Measurements from ENCODE around the gene GRAMD1A. TPM values are rescaled to one million over a fixed set of nuclear protein-coding genes. Genes with fewer than 3 reads are reported as not detected.

GRAMD1A gene
- total RNA-seq, 1 experiment from 2014 or later = 125 TPM

- WGBS (ENCODE audit: extremely low coverage, insufficient read length, low lambda C conversion rate) = no CpG with 5 or more reads among the region's 14 CpGs
- H3K27me3 Mint-ChIP-seq (ENCODE audit: low read depth) = peaks cover 30% of the 10 kb centered on the region
Observed at GRCh38 chr19:34962687-34963572, 37.2 kb upstream of the GRAMD1A start.

More at GRCh38 chr19:34962687-34963572, 37.2 kb upstream of the GRAMD1A start:
- no peaks in the 10 kb centered on the region for H3K27me3 ChIP-seq (ENCODE audit: insufficient read depth, low read length)
- H3K36me3 Mint-ChIP-seq (ENCODE audit: insufficient read depth in 1 of 3, low read depth in 3 of 3) = peaks cover 44 to 50% (median 45%) of the 10 kb centered on the region in 3 experiments
- H3K4me2 ChIP-seq (ENCODE audit: insufficient read depth, insufficient read length, low read length) = peak overlapping the region; percentile 84
- H3K4me1 Mint-ChIP-seq = peaks cover 19 to 31% of the 10 kb centered on the region in 2 experiments
- no peak overlapping the region for H2BK20ac ChIP-seq (ENCODE audit: low read depth, low read length, poor library complexity, severe bottlenecking)
- no peak overlapping the region for H4K8ac ChIP-seq (replicated peaks; ENCODE audit: insufficient read length, low read depth, low read length)
- no peak overlapping the region for H3K9ac ChIP-seq (ENCODE audit: extremely low read depth, insufficient read length, low read length)
- no peak overlapping the region for H2AFZ ChIP-seq (ENCODE audit: low read length)
- H4K5ac ChIP-seq (ENCODE audit: insufficient read length, low read depth, low read length) = no peak overlapping the region
- H3T11ph ChIP-seq (ENCODE audit: low read length) = no peak overlapping the region
- H2BK5ac ChIP-seq (ENCODE audit: insufficient read length, low read length) = no peak overlapping the region
- H3K4me1 ChIP-seq (ENCODE audit: insufficient read depth, low read length) = peaks cover 6% of the 10 kb centered on the region; the same call in 1 of the 2 replicates
- peak overlapping the region; percentile 82 to 90 for H3K4me3 Mint-ChIP-seq
- H2BK12ac ChIP-seq (ENCODE audit: insufficient read length, low read depth, low read length) = no peak overlapping the region
- H3K9me3 Mint-ChIP-seq = peaks cover 46 to 59% of the 10 kb centered on the region in 2 experiments
- no peak overlapping the region for H2BK15ac ChIP-seq (ENCODE audit: low read depth, low read length)
- TF ChIP-seq, protein P1, sequence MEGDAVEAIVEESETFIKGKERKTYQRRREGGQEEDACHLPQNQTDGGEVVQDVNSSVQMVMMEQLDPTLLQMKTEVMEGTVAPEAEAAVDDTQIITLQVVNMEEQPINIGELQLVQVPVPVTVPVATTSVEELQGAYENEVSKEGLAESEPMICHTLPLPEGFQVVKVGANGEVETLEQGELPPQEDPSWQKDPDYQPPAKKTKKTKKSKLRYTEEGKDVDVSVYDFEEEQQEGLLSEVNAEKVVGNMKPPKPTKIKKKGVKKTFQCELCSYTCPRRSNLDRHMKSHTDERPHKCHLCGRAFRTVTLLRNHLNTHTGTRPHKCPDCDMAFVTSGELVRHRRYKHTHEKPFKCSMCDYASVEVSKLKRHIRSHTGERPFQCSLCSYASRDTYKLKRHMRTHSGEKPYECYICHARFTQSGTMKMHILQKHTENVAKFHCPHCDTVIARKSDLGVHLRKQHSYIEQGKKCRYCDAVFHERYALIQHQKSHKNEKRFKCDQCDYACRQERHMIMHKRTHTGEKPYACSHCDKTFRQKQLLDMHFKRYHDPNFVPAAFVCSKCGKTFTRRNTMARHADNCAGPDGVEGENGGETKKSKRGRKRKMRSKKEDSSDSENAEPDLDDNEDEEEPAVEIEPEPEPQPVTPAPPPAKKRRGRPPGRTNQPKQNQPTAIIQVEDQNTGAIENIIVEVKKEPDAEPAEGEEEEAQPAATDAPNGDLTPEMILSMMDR (conservative IDR thresholded peaks at IDR 0.05) = no peak
- H3K14ac ChIP-seq (ENCODE audit: insufficient read depth, low read length) = no peak overlapping the region
- no peak overlapping the region for H3K56ac ChIP-seq (ENCODE audit: insufficient read length, low read depth, low read length)
- DNase-seq = no peak
- H4K20me1 ChIP-seq (ENCODE audit: control insufficient read depth, insufficient read depth, insufficient read length) = no peaks in the 10 kb centered on the region
- no peak overlapping the region for H3K18ac ChIP-seq (ENCODE audit: insufficient read length, low read depth, low read length)
- peaks cover 6% of the 10 kb centered on the region for H3K23me2 ChIP-seq (ENCODE audit: insufficient read length, low read depth, low read length, poor library complexity, severe bottlenecking)
- H2AK5ac ChIP-seq (ENCODE audit: insufficient read length, low read length) = no peak overlapping the region
- H3K27ac ChIP-seq (ENCODE audit: insufficient read length, low read depth, low read length) = no peak overlapping the region
- no peak overlapping the region for H2BK120ac ChIP-seq (ENCODE audit: low read depth, low read length, poor library complexity, severe bottlenecking)
- no peak overlapping the region for H3K27ac Mint-ChIP-seq
- no peaks in the 10 kb centered on the region for H3K79me1 ChIP-seq (ENCODE audit: insufficient read depth, low read depth, low read length, poor library complexity, severe bottlenecking)
- H3K4ac ChIP-seq (ENCODE audit: low read depth, low read length) = no peak overlapping the region
- H4K91ac ChIP-seq (ENCODE audit: insufficient read length, low read depth, low read length) = no peak overlapping the region
- H3K9me3 ChIP-seq (ENCODE audit: control insufficient read depth, low read depth, low read length) = peaks cover 23% of the 10 kb centered on the region
- peaks cover 2% of the 10 kb centered on the region; the same call in 1 of the 2 replicates for H3K79me2 ChIP-seq (ENCODE audit: insufficient read depth, low read length)
- no peak overlapping the region for H3K23ac ChIP-seq (ENCODE audit: insufficient read length, low read depth, low read length)
